Measurements from ENCODE around the gene UNC5B.

Gene UNC5B

GRCh38 chr10:71239946-71240795, 27.8 kb downstream of the UNC5B start:
- DNase-seq, result no peak

- DNase-seq, result no peak
These were observed 28.9 kb downstream of the UNC5B start for GRCh38 chr10:71241114-71241829.

DNA sequence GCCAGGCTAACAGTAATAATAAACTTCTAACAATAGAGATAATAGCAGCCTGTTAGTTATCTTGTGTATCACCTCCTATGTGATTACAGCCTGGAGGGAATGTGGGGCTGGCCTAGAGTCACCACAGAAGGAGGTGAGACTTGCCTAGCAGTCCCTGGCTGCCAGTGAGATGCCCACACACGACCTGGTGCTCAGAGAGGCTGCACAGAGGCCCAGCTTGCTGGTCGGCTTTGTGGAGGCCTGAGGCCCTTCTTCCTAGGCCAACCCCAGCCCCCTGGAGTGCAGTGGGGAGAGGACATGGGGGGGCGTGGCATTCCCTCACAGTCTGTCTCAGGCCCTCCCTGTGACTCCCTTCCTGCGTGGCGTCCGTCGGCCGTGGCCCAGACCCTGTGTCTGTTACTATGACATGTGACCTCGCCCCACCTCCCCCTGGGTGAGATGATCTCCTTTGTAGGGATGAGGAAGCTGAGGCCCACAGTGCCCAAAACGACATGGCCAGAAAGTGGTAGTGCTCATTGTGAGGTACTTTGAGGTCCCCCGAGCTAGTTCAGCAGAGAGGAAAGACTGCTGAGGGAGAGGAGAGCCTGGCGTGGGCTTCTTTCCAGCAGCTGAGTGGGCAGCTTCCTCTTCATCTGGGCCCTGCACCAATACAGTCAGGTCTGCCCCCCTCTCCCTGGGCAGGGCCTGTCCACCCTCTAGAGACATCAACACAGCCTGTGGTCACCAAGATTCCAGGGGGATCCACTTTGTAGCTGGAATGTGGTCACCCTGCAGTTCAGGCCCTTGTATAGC, 29.7 kb downstream of the UNC5B start:
- no peak for DNase-seq

DNA sequence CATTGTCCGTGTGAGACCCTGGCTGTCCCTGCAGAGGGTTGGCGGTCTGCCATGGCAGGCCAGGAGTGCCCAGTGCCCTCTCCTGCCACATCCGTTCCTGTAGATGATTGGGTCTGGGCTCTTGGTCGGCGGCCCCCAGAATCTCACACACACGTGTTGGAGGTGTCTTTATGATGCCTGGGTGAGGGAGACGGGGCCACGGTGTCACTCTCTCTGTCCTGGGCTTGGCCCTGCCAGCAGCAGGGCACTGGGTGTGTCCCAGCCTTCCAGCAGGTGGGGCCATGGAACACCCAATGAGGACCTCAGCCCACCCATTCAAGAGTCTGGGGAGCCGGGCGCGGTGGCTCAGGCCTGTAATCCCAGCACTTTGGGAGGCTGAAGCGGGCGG, 30.2 kb downstream of the UNC5B start:
- no peak for DNase-seq

DNA sequence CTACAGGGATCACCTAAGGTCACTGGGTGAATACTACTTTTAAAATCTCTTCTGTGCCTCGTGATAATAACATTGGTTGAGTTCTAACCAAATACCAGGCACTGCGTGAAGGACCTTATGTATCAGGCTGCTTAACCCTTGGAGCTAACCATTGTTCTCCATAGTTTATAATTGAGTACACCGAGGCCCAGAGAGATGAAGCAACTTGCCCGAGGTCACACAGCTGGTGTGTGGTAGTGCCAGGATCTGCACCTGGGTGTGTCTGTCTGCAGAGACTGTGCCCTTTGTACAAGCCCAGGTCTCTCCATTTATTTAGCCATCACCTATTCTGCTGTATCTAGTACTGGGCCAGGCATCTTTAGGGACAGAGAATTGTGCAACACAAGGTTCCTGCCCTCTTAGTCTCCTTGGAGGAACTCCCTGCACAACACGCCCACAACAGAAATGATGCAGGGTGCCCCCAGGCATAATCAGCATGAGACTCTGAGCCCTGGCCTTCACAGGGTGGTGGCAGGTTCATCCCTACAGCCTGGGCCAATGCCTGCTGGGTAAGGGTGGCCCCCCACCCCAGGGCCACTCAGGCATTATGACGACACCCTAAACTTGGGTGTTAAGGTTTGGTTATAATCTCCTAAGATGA, 31.5 kb downstream of the UNC5B start:
- no peak for DNase-seq

DNA sequence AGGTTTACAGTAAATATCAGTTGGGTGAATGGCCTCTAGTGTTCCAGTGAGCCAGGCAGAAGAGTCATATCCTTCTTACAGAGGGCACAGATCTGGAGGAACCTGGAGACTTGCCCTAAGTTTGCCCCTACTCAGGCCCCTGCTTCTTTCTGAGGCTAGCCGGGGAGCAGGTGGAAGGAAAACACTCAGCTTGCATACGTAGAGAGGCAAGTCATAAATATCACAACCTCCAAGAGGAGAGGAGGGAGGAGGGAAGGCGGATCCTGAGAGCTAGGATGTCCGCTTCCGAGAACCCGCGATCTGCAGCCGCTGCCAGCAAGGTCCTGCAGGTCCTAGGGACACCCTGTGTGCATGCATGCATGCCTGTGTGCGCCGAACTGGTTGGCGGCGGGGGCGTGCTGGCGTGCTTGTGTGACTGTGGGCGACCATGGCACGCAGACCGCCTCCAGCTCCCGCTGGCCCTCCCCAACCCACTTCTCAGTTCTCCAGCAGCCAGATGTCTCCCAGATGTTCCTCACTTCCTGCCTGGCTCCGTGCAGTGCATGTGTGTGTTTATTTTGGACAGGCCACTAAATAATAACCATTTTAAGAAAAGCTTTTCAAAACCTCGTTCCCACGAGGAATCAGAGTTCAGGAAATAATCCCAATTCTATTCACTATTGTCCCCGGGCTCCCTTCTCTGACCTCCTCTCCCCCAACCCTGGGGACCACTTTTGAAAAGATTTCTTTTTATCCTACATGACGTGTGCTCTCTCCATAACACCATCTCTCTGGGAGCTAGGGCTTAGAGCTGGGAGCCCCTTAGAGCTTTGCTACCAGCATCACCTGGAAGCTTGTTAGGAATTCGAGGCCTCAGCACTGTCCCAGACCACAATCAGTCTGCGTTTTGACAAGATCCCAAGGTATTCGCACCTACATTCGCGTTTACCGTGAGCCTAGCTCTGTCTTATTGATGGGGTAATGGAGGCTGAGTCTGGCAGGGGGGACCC, 32.4 kb downstream of the UNC5B start:
- peak in 1 of 2 experiments; percentile 17 for DNase-seq

DNA sequence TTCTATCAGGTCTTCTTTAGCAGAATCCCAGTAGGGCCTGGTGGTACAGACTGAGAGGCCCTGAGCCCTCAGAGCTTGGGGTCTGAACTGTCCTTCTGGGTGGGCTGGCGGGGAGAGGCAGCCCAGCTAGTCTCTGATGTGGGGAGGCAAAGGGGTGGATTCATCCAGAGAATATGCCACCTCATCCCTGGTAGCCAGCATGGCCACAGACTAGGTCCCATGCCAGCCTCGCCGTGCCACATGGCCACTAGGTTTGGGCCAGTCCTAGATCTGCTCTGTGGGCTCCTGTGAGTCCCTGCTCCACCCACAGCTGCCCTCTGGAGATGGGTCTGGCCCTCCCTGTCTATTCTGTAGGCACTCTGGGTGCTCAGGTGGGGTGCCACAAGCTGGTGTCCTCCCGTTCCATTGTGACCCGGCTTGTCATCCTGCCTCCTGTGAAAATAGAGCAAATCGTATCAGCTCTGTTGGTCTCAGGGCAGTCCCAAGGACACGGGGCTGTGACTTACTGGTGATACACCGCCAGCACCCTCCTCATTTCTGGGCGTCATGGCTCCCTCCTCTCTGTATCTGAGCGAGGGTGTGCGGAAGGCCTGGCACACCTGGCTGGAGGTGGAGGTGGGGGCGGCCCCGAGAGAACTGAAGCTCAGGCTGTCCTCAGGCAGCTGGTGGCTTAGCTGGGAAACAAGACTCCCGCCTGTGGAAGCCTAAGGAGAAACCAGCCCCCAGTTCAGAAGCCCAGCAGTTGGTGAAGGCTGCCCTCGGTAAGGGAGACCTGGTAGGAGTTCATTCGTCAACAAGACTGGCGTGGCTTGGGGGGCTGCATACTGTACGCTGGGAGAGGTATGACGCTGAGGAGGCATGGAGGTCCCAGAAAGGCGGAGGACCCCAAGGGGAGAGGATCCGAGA, 33.3 kb downstream of the UNC5B start:
- DNase-seq, result no peak

- no peak for DNase-seq
These were observed 34.4 kb downstream of the UNC5B start for GRCh38 chr10:71246591-71247413.

GRCh38 chr10:71247414-71247705, 35.0 kb downstream of the UNC5B start:
- no peak for DNase-seq

GRCh38 chr10:71247804-71248203, 35.4 kb downstream of the UNC5B start:
- DNase-seq, result no peak

GRCh38 chr10:71248210-71248609, 35.8 kb downstream of the UNC5B start:
- DNase-seq, result no peak

DNA sequence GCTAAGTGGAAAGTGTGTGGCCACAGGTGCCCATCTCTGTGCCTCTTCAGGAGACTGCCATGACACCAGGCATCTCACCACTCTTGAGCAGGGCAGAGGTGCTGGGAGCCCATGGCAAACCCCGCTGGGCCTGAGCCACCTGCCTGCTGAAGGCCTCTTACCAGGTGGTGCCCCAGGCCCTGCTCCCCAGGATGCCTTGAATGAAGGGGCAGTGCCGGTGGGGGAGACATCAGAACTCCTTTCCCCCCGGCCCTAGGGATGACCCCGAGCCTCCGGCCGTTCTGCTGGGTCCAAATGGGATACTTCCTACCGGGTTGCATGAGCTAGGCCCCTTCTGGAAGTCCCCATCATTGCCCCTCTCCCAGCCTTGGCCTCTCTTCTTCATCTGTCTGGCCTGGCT, 37.6 kb downstream of the UNC5B start:
- no peak for DNase-seq

- DNase-seq, result no peak
These were observed 38.0 kb downstream of the UNC5B start for GRCh38 chr10:71250405-71250804.

DNA sequence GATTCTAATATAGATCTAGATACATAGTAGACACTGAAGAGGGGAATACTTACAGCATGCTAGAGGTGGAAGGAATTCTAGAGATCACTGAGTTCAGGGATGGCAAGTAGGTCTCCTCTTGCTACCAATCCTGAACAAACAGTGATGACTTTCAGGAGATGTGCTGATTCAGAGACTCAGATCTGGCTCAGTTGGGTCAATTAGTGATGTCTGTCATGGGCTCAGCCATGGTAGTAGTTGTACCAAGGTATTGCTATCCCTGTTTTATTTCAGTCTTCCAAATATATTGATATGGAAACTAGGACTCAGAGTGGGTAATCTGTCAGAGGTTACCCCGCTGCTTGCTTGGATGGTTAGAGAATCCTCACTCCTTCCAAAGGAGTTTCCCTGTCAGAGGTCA, 38.5 kb downstream of the UNC5B start:
- DNase-seq, result no peak

- DNase-seq, result no peak
These were observed 38.9 kb downstream of the UNC5B start for GRCh38 chr10:71251319-71251718.

DNA sequence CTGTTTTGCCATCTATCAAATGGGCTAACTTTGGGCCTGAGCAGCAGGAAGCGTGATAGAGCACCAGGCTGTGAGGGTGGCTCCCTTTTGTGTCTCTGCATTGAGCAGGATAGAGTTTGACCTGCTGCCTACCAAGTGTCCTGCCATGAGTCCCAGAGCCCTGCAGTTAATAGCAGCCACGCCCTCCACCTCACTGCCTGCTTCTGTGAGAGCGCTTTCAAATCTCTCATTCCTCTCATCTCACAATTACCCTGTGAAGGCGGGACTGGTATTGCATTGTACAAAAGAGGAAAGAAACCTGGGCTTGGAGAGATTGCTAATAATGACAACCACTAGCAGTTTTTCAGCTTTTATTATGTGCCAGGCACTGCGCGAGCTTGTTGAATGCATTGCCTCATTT, 39.9 kb downstream of the UNC5B start:
- no peak for DNase-seq

DNA sequence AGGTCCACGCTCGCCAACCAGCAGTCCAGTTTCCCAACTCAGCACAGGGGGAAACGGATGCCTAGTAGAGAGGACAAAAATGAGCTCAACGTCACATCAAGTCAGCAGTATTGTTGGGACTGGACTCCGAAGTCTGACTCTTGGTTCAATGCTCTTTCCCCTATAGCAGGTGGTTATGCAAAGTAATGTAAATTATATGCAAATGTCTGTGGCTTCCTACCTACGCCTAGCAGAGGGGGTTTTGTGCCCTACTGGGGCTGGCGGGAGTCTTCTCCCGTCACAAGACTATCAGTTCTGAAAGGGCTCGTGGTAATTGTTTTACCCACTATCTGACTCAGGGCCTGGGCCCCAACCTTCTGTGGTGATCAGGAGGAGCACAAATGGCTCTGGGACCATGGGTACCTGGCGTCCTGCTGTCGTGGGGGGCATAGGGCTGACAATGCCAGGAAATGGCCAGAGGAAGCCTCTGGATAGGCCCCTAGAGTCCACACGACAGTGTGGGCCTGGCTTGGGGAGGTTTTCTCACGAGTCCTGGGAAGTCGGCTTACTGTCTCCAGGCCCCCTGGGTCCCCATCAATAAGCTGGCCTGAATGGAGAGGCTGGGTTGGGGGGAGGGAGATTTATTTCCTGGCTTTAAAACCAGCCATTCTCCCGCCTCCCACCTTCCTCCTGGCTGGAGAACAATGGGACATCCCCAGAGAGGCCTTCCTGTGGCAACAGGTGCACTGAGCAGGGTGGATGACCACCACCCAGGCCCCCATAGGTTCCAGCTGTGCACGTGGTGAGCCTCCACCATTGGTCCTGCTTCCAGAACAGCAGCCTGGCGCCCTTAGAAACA, 41.8 kb downstream of the UNC5B start:
- peak in 1 of 2 experiments; percentile 17 for DNase-seq

DNA sequence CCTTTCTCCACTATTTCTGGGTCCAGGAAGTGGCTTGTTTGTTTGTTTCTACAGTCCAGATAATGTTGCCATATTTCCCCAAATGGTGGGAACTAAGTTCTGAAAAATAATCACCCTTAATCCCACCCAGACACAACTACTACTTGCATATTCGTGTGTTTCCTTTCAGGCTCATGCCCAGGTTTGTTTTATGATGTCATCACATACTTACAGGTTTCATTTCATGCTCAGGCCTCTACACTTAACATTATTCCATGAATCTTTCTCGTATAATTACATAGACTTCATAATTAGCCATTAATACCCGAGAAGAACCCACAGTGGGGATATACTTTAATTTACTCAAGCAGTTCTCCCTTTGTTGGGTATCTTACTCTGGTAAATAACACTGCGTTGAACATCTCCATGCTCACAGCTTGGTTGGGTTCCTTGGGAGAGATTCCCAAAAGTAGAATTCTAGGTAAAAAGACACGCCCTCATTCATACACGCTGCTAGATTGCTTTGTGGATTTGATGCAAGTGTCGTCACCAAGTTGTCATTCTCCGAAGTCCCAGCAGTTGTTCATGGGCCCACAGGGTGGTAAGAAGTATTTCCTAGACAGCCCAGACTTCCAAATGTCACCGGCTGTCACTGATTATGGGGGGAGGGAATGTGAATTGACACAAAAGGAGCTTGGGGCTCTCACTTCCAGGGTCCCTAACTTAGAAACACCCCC, 42.6 kb downstream of the UNC5B start:
- DNase-seq, result no peak

DNA sequence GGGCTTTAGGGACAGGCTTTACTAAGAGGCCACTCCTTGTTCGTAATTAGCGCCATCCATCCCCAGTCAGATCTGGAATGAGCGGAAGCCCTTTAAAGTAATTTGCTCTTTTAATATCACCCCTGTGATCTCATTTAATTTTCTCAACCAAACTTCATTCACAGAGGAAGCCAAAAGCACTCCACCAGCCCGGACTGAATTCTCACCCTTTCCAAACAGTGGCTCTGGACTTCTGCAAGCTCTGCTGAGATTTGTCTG, 43.1 kb downstream of the UNC5B start:
- no peak for DNase-seq
